ACC112 (cell line): ENCODE measurements around the gene LAMA2.

Experiments used
- H2AFZ ChIP-seq: fragments of 200-600 bp; sonication (generic); one replicate; pipeline ENCODE4 v1.6.0; 2017; ENCODE audit warnings: antibody characterized with exemption, low read length; ENCODE audit not compliant: unreplicated experiment
- H3K27ac ChIP-seq: fragments of 200-600 bp; sonication (generic); 2 replicates; pipeline ENCODE4 v1.5.1; 2014; ENCODE audit warnings: low read depth, mild to moderate bottlenecking, antibody characterized with exemption, low read length, moderate library complexity
- H3K27me3 ChIP-seq: fragments of 200-600 bp; sonication (generic); 2 replicates; pipeline ENCODE4 v1.6.1; 2014; ENCODE audit warnings: mild to moderate bottlenecking, antibody characterized with exemption, low read length, moderate library complexity, mixed read lengths; ENCODE audit not compliant: insufficient read depth
- H3K36me3 ChIP-seq: fragments of 200-600 bp; sonication (generic); 2 replicates; pipeline ENCODE4 v1.6.1; 2016; ENCODE audit warnings: mild to moderate bottlenecking, antibody characterized with exemption, low read length, moderate library complexity, mixed read lengths; ENCODE audit not compliant: insufficient read depth
- H3K4me1 ChIP-seq: fragments of 200-600 bp; sonication (generic); one replicate; pipeline ENCODE4 v1.6.1; 2016; ENCODE audit warnings: low read length, mixed read lengths; ENCODE audit not compliant: insufficient read depth, unreplicated experiment, control insufficient read depth
- H3K4me3 ChIP-seq: fragments of 200-600 bp; sonication (generic); 2 replicates; pipeline ENCODE4 v1.5.1; 2014; ENCODE audit warnings: mild to moderate bottlenecking, low read depth, low read length
- H3K79me2 ChIP-seq: fragments of 200-600 bp; sonication (generic); one replicate; pipeline ENCODE4 v1.6.0; 2016; ENCODE audit warnings: low read length; ENCODE audit not compliant: control insufficient read depth, unreplicated experiment, insufficient read depth

LAMA2 gene

GRCh38 chr6:128870746-128871145 is 12.2 kb upstream of the LAMA2 start:
- Histone ChIP-seq H3K4me3 (no peak overlapping the region), H3K27ac (no peak overlapping the region), H3K4me1 (no peaks in the 10 kb centered on the region), H3K27me3 (no peaks in the 10 kb centered on the region), H2AFZ (no peak overlapping the region), H3K36me3 (no peaks in the 10 kb centered on the region), H3K79me2 (no peaks in the 10 kb centered on the region)

GRCh38 chr6:128874863-128875262 is 8.1 kb upstream of the LAMA2 start:
- Histone ChIP-seq H3K27ac (no peak overlapping the region), H3K36me3 (no peaks in the 10 kb centered on the region), H3K27me3 (no peaks in the 10 kb centered on the region), H3K4me3 (no peak overlapping the region), H2AFZ (no peak overlapping the region), H3K79me2 (no peaks in the 10 kb centered on the region), H3K4me1 (no peaks in the 10 kb centered on the region)

- H3K36me3 ChIP-seq: no peaks in the 10 kb centered on the region
- peaks cover 24% of the 10 kb centered on the region for H3K79me2 ChIP-seq
- peaks cover 25% of the 10 kb centered on the region for H3K4me1 ChIP-seq
- peak overlapping the region; percentile 86 for H3K4me3 ChIP-seq
- H3K27ac ChIP-seq: peak overlapping the region; percentile 67
- no peaks in the 10 kb centered on the region for H3K27me3 ChIP-seq
- H2AFZ ChIP-seq: peak overlapping the region; percentile 96
These were observed 378 bp upstream of the LAMA2 start for GRCh38 chr6:128882560-128882959.

GRCh38 chr6:128883906-128884305 is 968 bp downstream of the LAMA2 start:
- H3K27me3 ChIP-seq: no peaks in the 10 kb centered on the region
- H3K4me1 ChIP-seq: peaks cover 25% of the 10 kb centered on the region
- H2AFZ ChIP-seq: peak overlapping the region; percentile 78
- no peaks in the 10 kb centered on the region for H3K36me3 ChIP-seq
- peak overlapping the region; percentile 9; the same call in 1 of the 2 replicates for H3K27ac ChIP-seq
- peak overlapping the region; percentile 86 for H3K4me3 ChIP-seq
- H3K79me2 ChIP-seq: peaks cover 24% of the 10 kb centered on the region

- Histone ChIP-seq H3K27me3 (no peaks in the 10 kb centered on the region), H2AFZ (peak overlapping the region; percentile 77), H3K79me2 (peaks cover 24% of the 10 kb centered on the region), H3K4me1 (peaks cover 25% of the 10 kb centered on the region), H3K27ac (peak overlapping the region; percentile 35), H3K4me3 (peak overlapping the region; percentile 86), H3K36me3 (no peaks in the 10 kb centered on the region)
These were observed 2.4 kb downstream of the LAMA2 start for GRCh38 chr6:128885381-128885780.

- peaks cover 24% of the 10 kb centered on the region for H3K79me2 ChIP-seq
- no peaks in the 10 kb centered on the region for H3K27me3 ChIP-seq
- no peak overlapping the region for H3K27ac ChIP-seq
- no peak overlapping the region for H2AFZ ChIP-seq
- H3K36me3 ChIP-seq: no peaks in the 10 kb centered on the region
- H3K4me1 ChIP-seq: peaks cover 25% of the 10 kb centered on the region
- no peak overlapping the region for H3K4me3 ChIP-seq
These were observed 3.8 kb downstream of the LAMA2 start for GRCh38 chr6:128886706-128887105.

GRCh38 chr6:128888444-128889175 is 5.7 kb downstream of the LAMA2 start:
- Histone ChIP-seq H3K79me2 (peaks cover 24% of the 10 kb centered on the region), H3K4me3 (no peak overlapping the region), H3K4me1 (peaks cover 15% of the 10 kb centered on the region), H3K36me3 (no peaks in the 10 kb centered on the region), H3K27me3 (no peaks in the 10 kb centered on the region), H2AFZ (no peak overlapping the region), H3K27ac (no peak overlapping the region)

- no peak overlapping the region for H3K4me3 ChIP-seq
- H3K4me1 ChIP-seq: peaks cover 10% of the 10 kb centered on the region
- no peak overlapping the region for H3K27ac ChIP-seq
- H3K36me3 ChIP-seq: no peaks in the 10 kb centered on the region
- no peak overlapping the region for H2AFZ ChIP-seq
- H3K79me2 ChIP-seq: peaks cover 18% of the 10 kb centered on the region
- no peaks in the 10 kb centered on the region for H3K27me3 ChIP-seq
These were observed 6.9 kb downstream of the LAMA2 start for GRCh38 chr6:128889870-128890269.

GRCh38 chr6:128892079-128892478 is 9.1 kb downstream of the LAMA2 start:
- Histone ChIP-seq H3K36me3 (no peaks in the 10 kb centered on the region), H3K79me2 (no peaks in the 10 kb centered on the region), H3K27me3 (no peaks in the 10 kb centered on the region), H2AFZ (no peak overlapping the region), H3K4me1 (no peaks in the 10 kb centered on the region), H3K4me3 (no peak overlapping the region), H3K27ac (no peak overlapping the region)

- peaks cover 6% of the 10 kb centered on the region for H3K4me1 ChIP-seq
- no peak overlapping the region for H3K4me3 ChIP-seq
- no peak overlapping the region for H3K27ac ChIP-seq
- no peaks in the 10 kb centered on the region for H3K36me3 ChIP-seq
- no peaks in the 10 kb centered on the region for H3K79me2 ChIP-seq
- H3K27me3 ChIP-seq: no peaks in the 10 kb centered on the region
- no peak overlapping the region for H2AFZ ChIP-seq
These were observed 16.6 kb downstream of the LAMA2 start for GRCh38 chr6:128899341-128900050.

- H2AFZ ChIP-seq: no peak overlapping the region
- no peak overlapping the region for H3K27ac ChIP-seq
- no peak overlapping the region for H3K4me3 ChIP-seq
These were observed 20.8 kb downstream of the LAMA2 start for GRCh38 chr6:128903715-128904114.

More at GRCh38 chr6:128903715-128904114, 20.8 kb downstream of the LAMA2 start:
- Histone ChIP-seq H3K79me2 (no peaks in the 10 kb centered on the region), H3K4me1 (peaks cover 6% of the 10 kb centered on the region), H3K36me3 (no peaks in the 10 kb centered on the region), H3K27me3 (no peaks in the 10 kb centered on the region)
